Smooth muscle cell (in vitro differentiated cells): ENCODE data around the gene ATOH8. TPM values are rescaled to one million over a fixed set of nuclear protein-coding genes. Genes with fewer than 3 reads are reported as not detected.

Source experiments
- DNase-seq: peaks from one replicate; lab custom pipeline; 2025; ENCODE audit not compliant: unreplicated experiment; lab: John Stamatoyannopoulos, UW
- H2AFZ ChIP-seq: fragments of 200-600 bp; sonication (generic); 2 replicates; pipeline ENCODE4 v1.6.0; 2016; ENCODE audit warnings: antibody characterized with exemption, low read depth, mild to moderate bottlenecking
- H3F3A ChIP-seq: fragments of 200-600 bp; sonication (generic); 2 replicates; pipeline ENCODE4 v1.6.0; 2017; ENCODE audit warnings: antibody characterized with exemption, low read depth
- H3K27ac ChIP-seq: fragments of 200-600 bp; sonication (generic); 2 replicates; pipeline ENCODE4 v1.5.1; 2016; ENCODE audit warnings: low read depth, mild to moderate bottlenecking
- H3K27me3 ChIP-seq: fragments of 200-600 bp; sonication (generic); 2 replicates; pipeline ENCODE4 v1.6.1; 2016; ENCODE audit warnings: low read depth, mild to moderate bottlenecking
- H3K36me3 ChIP-seq: fragments of 200-600 bp; sonication (generic); 2 replicates; pipeline ENCODE4 v1.5.1; 2016; ENCODE audit warnings: low read depth
- H3K4me1 ChIP-seq: fragments of 200-600 bp; sonication (generic); 2 replicates; pipeline ENCODE4 v1.5.1; 2016; ENCODE audit warnings: low read depth
- H3K4me2 ChIP-seq: fragments of 200-600 bp; sonication (generic); 2 replicates; pipeline ENCODE4 v1.6.0; 2016; ENCODE audit warnings: mild to moderate bottlenecking
- H3K4me3 ChIP-seq: fragments of 200-600 bp; sonication (generic); 2 replicates; pipeline ENCODE4 v1.5.1; 2016; ENCODE audit warnings: mild to moderate bottlenecking
- H3K79me2 ChIP-seq: fragments of 200-600 bp; sonication (generic); 2 replicates; pipeline ENCODE4 v1.6.0; 2016; ENCODE audit warnings: low read depth, mild to moderate bottlenecking
- H3K9ac ChIP-seq: fragments of 200-600 bp; sonication (generic); 2 replicates; pipeline ENCODE4 v1.6.0; 2016; ENCODE audit warnings: low read depth
- H3K9me3 ChIP-seq: fragments of 200-600 bp; sonication (generic); replicated peaks from 2 replicates; pipeline ENCODE4 v1.5.1; 2016; ENCODE audit warnings: low read depth
- H4K20me1 ChIP-seq: fragments of 200-600 bp; sonication (generic); 2 replicates; pipeline ENCODE4 v1.6.0; 2016; ENCODE audit warnings: low read depth
- CTCF ChIP-seq: fragments of 200-600 bp; sonication (generic); IDR thresholded peaks from 2 replicates; pipeline ENCODE4 v1.5.1; 2017; ENCODE audit warnings: borderline replicate concordance, mild to moderate bottlenecking, antibody characterized with exemption; ENCODE audit not compliant: insufficient read depth, poor library complexity, severe bottlenecking
- WGBS: methylation state at CpG from one replicate; pipeline ENCODE4 v1.1.7; 2016; ENCODE audit warnings: low lambda C conversion rate; 5-methylcytosine and 5-hydroxymethylcytosine counted together
- polyA plus RNA-seq: library from polyadenylated mRNA; unstranded; fragments of >200 nt; fragmentation: Nextera tagmentation; extraction: Ambion mirVana; gene quantifications from 2 replicates; pipeline ENCODE4 v1.2.1, GENCODE V29; 2016
- total RNA-seq: library from RNA; depleted of rRNA; stranded (reverse); fragments of >200 nt; gene quantifications from 2 replicates; pipeline ENCODE4 v1.2.3, GENCODE V29; 2014

ATOH8 gene
- total and polyA plus RNA-seq, 2 experiments from 2014 or later = 5.2 to 6.5 TPM

GRCh38 chr2:85744741-85745601, 8.8 kb upstream of the ATOH8 start:
- H3K9ac ChIP-seq = peak overlapping the region; percentile 26
- H3K27ac ChIP-seq = peak overlapping the region; percentile 41
- H3K4me3 ChIP-seq = no peak overlapping the region
- H3K4me2 ChIP-seq = peak overlapping the region; percentile 77
- H3K9me3 ChIP-seq = no peaks in the 10 kb centered on the region
- 48% methylated on average over 10 of the region's 10 CpGs for WGBS
- no peak for DNase-seq
- peaks cover 31% of the 10 kb centered on the region for H3K4me1 ChIP-seq
- H2AFZ ChIP-seq = peak overlapping the region; percentile 31
- H4K20me1 ChIP-seq = no peaks in the 10 kb centered on the region
- H3K79me2 ChIP-seq = no peaks in the 10 kb centered on the region
- H3K36me3 ChIP-seq = no peaks in the 10 kb centered on the region
- peaks cover 13% of the 10 kb centered on the region for H3K27me3 ChIP-seq
- no peaks in the 10 kb centered on the region for H3F3A ChIP-seq
- no peak for TF ChIP-seq CTCF

GRCh38 chr2:85745619-85746018, 8.2 kb upstream of the ATOH8 start:
- Histone ChIP-seq H3K9ac (no peak overlapping the region), H3K4me1 (peaks cover 31% of the 10 kb centered on the region), H3K4me3 (no peak overlapping the region), H3K27me3 (peaks cover 13% of the 10 kb centered on the region), H3F3A (no peaks in the 10 kb centered on the region), H3K36me3 (no peaks in the 10 kb centered on the region), H3K9me3 (no peaks in the 10 kb centered on the region), H2AFZ (peak overlapping the region; percentile 31), H4K20me1 (no peaks in the 10 kb centered on the region), H3K27ac (peak overlapping the region; percentile 41), H3K79me2 (no peaks in the 10 kb centered on the region), H3K4me2 (peak overlapping the region; percentile 77)
- DNase-seq = no peak
- 34% methylated on average over 8 of the region's 8 CpGs for WGBS
- no peak for TF ChIP-seq CTCF

GRCh38 chr2:85746321-85747004, 7.3 kb upstream of the ATOH8 start:
- H3K27me3 ChIP-seq = peaks cover 13% of the 10 kb centered on the region
- no peaks in the 10 kb centered on the region for H4K20me1 ChIP-seq
- no peaks in the 10 kb centered on the region for H3K79me2 ChIP-seq
- H3K27ac ChIP-seq = no peak overlapping the region
- H3K9ac ChIP-seq = no peak overlapping the region
- H2AFZ ChIP-seq = no peak overlapping the region
- H3F3A ChIP-seq = no peaks in the 10 kb centered on the region
- no peaks in the 10 kb centered on the region for H3K9me3 ChIP-seq
- no peaks in the 10 kb centered on the region for H3K36me3 ChIP-seq
- DNase-seq = no peak
- H3K4me2 ChIP-seq = no peak overlapping the region
- H3K4me1 ChIP-seq = peaks cover 30% of the 10 kb centered on the region
- WGBS = 85% methylated on average over 8 of the region's 8 CpGs
- no peak overlapping the region for H3K4me3 ChIP-seq
- no peak for TF ChIP-seq CTCF
